Measurements from ENCODE around the gene TUB. TPM values are rescaled to one million over a fixed set of nuclear protein-coding genes. Genes with fewer than 3 reads are reported as not detected.

Gene TUB
- total RNA-seq, 1 experiment from 2014 or later = 0.39 TPM

- TF ChIP-seq CTCF (conservative IDR thresholded peaks at IDR 0.05; ENCODE audit: low read depth, low read length) (no peak), EZH2 (IDR thresholded peaks at IDR 0.05; ENCODE audit: borderline replicate concordance, low read depth, low read length, poor library complexity, severe bottlenecking) (no peak)
- Histone ChIP-seq H3K9me3 (ENCODE audit: low read depth, low read length, poor library complexity, severe bottlenecking) (no peaks in the 10 kb centered on the region), H3K36me3 (ENCODE audit: insufficient read depth, low read length, poor library complexity, severe bottlenecking) (no peaks in the 10 kb centered on the region), H3K4me1 (ENCODE audit: insufficient read depth, low read length, poor library complexity, severe bottlenecking) (no peaks in the 10 kb centered on the region), H3K27me3 (replicated peaks; ENCODE audit: insufficient read depth, low read depth, low read length, poor library complexity) (peaks cover 3% of the 10 kb centered on the region), H3K4me3 (ENCODE audit: low read depth, low read length, poor library complexity, severe bottlenecking) (no peak overlapping the region), H3K27ac (ENCODE audit: low read depth, low read length, poor library complexity, severe bottlenecking) (no peak overlapping the region)
- no TSS peak for BruUV-seq (replicated peaks)
- POLR2A ChIA-PET (ENCODE audit: low non-redundant PET) = no interaction called here
- CTCF ChIA-PET = no interaction called here
- DNase-seq (ENCODE audit: low spot score) = no peak
- intact Hi-C loops (cut with micrococcal nuclease; ENCODE audit: unreplicated experiment) = no loop called here
These were observed 46.4 kb downstream of the TUB start for GRCh38 chr11:8127447-8127846.

- no peaks in the 10 kb centered on the region for H3K9me3 ChIP-seq (ENCODE audit: low read depth, low read length, poor library complexity, severe bottlenecking)
- H3K27ac ChIP-seq (ENCODE audit: low read depth, low read length, poor library complexity, severe bottlenecking) = no peak overlapping the region
- H3K4me1 ChIP-seq (ENCODE audit: insufficient read depth, low read length, poor library complexity, severe bottlenecking) = no peaks in the 10 kb centered on the region
- ChIA-PET POLR2A (ENCODE audit: low non-redundant PET) (no interaction called here), CTCF (no interaction called here)
- no peak for DNase-seq (ENCODE audit: low spot score)
- H3K27me3 ChIP-seq (replicated peaks; ENCODE audit: insufficient read depth, low read depth, low read length, poor library complexity) = peaks cover 5% of the 10 kb centered on the region
- no peak overlapping the region for H3K4me3 ChIP-seq (ENCODE audit: low read depth, low read length, poor library complexity, severe bottlenecking)
- TF ChIP-seq EZH2 (IDR thresholded peaks at IDR 0.05; ENCODE audit: borderline replicate concordance, low read depth, low read length, poor library complexity, severe bottlenecking) (no peak), CTCF (conservative IDR thresholded peaks at IDR 0.05; ENCODE audit: low read depth, low read length) (no peak)
- intact Hi-C loops (cut with micrococcal nuclease; ENCODE audit: unreplicated experiment) = no loop called here
- no peaks in the 10 kb centered on the region for H3K36me3 ChIP-seq (ENCODE audit: insufficient read depth, low read length, poor library complexity, severe bottlenecking)
- BruUV-seq (replicated peaks) = no TSS peak
These were observed 57.5 kb downstream of the TUB start for GRCh38 chr11:8138526-8138925.

GRCh38 chr11:8149726-8150125 is 68.7 kb downstream of the TUB start:
- TF ChIP-seq EZH2 (IDR thresholded peaks at IDR 0.05; ENCODE audit: borderline replicate concordance, low read depth, low read length, poor library complexity, severe bottlenecking) (no peak), CTCF (conservative IDR thresholded peaks at IDR 0.05; ENCODE audit: low read depth, low read length) (no peak)
- intact Hi-C loops (cut with micrococcal nuclease; ENCODE audit: unreplicated experiment) = no loop called here
- DNase-seq (ENCODE audit: low spot score) = no peak
- POLR2A ChIA-PET (ENCODE audit: low non-redundant PET) = no interaction called here
- no peak overlapping the region for H3K4me3 ChIP-seq (ENCODE audit: low read depth, low read length, poor library complexity, severe bottlenecking)
- H3K36me3 ChIP-seq (ENCODE audit: insufficient read depth, low read length, poor library complexity, severe bottlenecking) = no peaks in the 10 kb centered on the region
- CTCF ChIA-PET = no interaction called here
- BruUV-seq (replicated peaks) = no TSS peak
- no peaks in the 10 kb centered on the region for H3K27me3 ChIP-seq (replicated peaks; ENCODE audit: insufficient read depth, low read depth, low read length, poor library complexity)
- H3K4me1 ChIP-seq (ENCODE audit: insufficient read depth, low read length, poor library complexity, severe bottlenecking) = no peaks in the 10 kb centered on the region
- no peaks in the 10 kb centered on the region for H3K9me3 ChIP-seq (ENCODE audit: low read depth, low read length, poor library complexity, severe bottlenecking)
- H3K27ac ChIP-seq (ENCODE audit: low read depth, low read length, poor library complexity, severe bottlenecking) = no peak overlapping the region

Other genes starting within 250 kb of the TUB start
- not detected in 2 replicates for gene OR10A6, start 149.9 kb upstream of the TUB start, total RNA-seq (2021)
- not detected in 2 replicates for gene OR10A3, start 139.5 kb upstream of the TUB start, total RNA-seq (2021)
- gene NLRP10, start 115.8 kb upstream of the TUB start, total RNA-seq (2021) = not detected in 2 replicates
- gene EIF3F, start 93.9 kb upstream of the TUB start, total RNA-seq (2021) = 146 and 151 TPM in 2 replicates
- gene RIC3, start 87.8 kb downstream of the TUB start, total RNA-seq (2021) = not detected in 2 replicates
- gene LMO1, start 182.7 kb downstream of the TUB start, total RNA-seq (2021) = not detected in 2 replicates

Measured in A673 (cell line).